HG03575 (cell line): ENCODE data around the gene TMEM131.
"Not testable (repeated sequence)": the region's sequence is repeated elsewhere in the genome, so short reads cannot be mapped to it uniquely, and the experiment has no call there.

ENCODE experiments used
- ATAC-seq: cut with Tn5 transposase; IDR thresholded peaks from one replicate; pipeline ENCODE4 v1.9.1; 2021; ENCODE audit not compliant: unreplicated experiment, insufficient number of reproducible peaks, low FRiP score; ENCODE audit errors: extremely low read depth

Gene TMEM131

DNA sequence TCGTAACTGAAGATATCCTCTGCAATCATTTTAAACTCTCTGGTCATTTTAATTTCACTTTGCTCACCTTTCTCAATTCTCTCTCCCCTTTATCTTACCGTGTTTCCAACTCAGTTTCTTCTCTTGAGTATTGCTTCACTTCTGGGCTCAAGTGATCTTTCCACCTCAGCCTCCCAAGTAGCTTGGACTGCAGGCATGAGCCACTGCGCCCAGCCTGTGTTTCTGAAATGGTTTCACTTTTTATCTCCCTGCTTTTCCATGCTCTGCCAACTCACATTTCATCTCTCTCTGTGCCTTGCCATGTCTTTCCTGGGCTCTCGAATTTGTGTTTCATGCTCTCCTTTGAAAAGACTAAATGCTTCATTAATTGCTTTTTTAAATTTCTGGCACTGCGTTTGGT is 30.5 kb upstream of the TMEM131 start:
- no peak for ATAC-seq

DNA sequence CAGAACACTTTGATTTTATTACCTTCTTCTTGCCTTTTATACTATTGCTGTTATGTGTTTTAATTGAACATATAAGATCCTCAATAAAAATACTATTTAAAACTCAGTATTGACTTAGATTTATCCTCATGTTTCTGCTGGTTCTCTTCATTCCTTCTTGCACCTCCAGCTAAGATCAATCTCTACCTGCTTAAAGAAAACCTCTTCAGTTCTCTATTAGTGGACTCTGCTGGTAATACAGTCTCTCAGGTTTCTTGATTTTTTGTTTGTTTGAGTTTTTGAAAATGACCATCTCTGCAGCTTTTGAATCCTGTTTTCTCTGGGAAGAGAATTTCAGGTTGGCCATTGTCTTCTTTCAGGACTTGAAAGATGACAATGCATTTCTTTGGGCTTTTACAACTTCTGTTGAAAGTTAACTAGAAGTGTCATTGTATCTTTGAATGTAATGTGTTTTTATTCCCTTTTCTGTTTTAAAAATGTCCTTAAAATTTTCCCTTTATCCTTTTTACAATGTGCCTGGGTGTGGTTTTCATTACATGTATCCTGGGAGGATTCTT is 29.8 kb upstream of the TMEM131 start:
- no peak for ATAC-seq

GRCh38 chr2:98022067-98022466 is 26.3 kb upstream of the TMEM131 start:
- ATAC-seq, result not testable (repeated sequence)

DNA sequence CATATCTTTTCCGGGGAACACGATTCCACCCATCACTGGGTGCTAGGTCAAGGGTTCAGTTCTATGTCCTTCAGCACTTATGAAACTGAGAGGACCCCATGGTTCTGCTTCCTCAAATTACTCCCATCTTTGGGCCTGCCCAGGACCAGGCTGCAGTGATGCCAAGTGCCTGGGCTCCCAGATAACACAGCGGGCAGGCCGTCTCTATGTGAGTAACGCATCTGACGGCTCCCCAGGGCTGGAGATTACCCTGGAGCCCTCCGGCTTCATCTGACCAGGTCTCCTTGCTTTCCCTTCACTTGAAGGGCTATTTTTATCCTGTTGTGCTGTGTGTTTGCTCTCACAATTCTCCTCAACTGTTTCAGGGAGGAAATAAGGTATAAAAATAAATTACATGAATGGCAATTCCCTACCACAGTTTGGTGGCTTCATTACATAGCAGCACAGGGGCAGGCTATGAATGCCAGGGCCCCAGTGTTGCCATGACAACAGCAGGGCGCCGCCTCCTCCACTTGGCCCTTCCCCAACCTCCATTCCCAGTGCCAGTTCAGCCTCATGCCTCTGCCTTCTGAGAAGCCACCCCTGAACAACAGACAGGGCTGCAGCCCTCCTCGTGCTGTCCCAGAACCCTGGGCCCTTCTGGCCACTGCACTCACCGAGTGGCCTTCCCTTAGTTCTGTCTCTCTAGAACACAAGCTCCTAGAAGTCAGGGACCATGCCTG is 25.4 kb upstream of the TMEM131 start:
- no peak for ATAC-seq

GRCh38 chr2:98020516-98020915 is 24.8 kb upstream of the TMEM131 start:
- ATAC-seq, result no peak

DNA sequence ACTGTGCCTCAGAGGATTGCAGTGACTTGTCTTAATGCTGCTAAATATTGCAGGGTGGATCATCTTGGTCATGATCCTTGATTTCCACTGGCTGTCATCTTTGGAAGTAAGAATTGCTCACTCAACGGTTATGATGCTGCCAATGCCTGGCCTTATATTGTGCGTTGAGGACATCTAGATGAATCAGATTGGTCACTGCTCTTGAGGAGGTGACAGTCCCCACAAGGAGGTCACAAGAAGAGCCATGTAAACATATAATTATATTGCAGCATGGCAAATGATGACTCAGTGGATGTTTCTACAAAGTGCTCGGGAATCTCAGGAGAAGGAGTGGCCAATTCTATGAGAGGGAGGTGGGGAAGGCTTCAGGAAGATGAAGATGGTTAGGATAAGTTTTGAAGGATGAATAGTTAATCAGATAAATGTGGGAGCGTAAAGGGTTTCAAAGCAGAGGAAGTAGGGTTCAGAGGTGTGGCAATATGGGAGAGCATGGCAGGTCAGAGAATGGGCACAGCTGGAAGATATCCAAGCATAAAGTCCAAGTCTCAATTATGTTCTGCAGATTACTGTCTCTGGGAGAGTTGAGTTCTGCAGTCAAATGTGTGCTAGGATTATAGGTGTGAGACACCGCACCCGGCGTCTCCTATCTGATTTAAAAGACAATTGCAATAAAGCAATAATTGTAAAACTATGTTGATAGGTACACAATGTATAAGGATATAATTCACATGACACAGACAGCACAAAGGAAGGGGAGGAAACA is 21.3 kb upstream of the TMEM131 start:
- no peak for ATAC-seq

DNA sequence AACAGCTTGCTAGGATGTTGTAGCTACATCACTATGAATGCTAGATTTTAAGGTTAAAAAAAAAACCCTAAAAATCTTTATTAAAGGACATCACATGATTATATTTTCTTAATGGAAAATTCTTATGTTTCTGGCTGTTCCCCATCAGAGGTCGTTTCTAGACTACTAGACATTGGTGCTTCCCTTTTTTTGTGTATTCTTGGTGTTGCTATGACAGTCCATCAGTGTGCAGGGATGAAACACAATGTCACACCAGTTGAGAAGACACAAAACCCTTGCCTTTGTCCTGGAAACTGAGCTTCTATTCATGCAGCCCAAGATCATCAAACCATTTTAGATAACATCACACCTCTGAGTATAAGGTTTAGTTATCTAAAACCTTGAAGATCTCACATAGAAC is 19.9 kb upstream of the TMEM131 start:
- no peak for ATAC-seq

GRCh38 chr2:98014379-98014778 is 18.6 kb upstream of the TMEM131 start:
- no peak for ATAC-seq

GRCh38 chr2:98013407-98014042 is 17.8 kb upstream of the TMEM131 start:
- ATAC-seq, result no peak

DNA sequence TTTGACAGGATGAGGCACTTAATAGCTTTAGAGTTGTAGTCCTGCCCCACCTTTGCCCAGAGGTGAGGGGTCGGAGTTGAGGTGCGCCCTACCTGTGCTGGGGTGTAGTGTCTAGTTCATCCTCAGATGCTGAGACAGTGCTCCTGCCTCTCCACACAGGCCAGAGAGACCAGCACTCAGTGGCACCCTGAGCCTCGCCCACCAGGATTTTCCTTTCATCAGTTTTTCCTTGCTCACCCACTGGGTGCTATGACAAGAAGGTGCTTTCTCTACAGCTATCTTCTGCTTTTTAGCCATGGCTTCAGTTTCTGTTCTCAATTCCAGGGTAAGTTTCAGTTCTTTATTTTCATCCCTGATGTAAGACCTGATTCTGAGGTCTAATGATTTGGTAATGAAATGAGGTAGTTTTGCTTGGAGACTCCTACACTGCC is 16.8 kb upstream of the TMEM131 start:
- ATAC-seq, result peak; percentile 82

- ATAC-seq, result no peak
Measured at GRCh38 chr2:98009887-98010760, 14.4 kb upstream of the TMEM131 start.

DNA sequence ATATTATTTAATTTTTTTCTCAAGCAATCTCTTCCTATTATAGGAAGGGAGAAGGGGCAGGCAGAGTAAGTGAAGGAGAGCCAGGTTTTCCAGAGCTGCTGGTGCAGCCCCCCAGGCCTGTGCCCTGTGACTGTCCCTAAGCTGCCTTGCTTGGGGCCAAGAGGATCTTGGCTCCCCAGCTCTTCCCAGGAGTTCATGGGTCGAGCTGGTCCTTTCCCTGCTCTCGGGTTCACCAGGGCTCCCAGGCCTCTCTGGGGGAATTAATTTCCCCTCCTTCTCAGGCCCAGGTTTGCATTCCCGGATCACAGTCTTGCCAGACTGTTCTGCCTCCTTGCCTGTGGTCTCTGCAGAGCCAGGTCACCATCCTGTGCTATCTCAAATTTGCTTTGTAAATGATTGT is 12.7 kb upstream of the TMEM131 start:
- ATAC-seq, result no peak

DNA sequence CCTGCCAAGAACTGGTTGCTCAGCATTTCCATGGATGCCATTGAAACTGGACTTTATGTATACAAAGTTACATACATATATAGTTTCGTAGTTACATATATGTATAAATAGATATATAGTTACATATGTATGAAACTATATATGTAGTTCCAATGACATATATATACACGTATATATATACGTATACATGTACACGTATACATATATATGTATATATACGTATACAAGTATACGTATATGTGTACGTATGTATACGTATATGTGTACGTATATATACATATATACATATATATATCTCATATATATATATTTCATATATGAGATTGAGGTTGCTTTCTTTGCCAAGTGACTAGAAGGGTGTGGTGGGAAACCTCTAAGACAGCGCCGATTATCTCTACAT is 10.6 kb upstream of the TMEM131 start:
- no peak for ATAC-seq

GRCh38 chr2:98004613-98005012 is 8.9 kb upstream of the TMEM131 start:
- no peak for ATAC-seq

DNA sequence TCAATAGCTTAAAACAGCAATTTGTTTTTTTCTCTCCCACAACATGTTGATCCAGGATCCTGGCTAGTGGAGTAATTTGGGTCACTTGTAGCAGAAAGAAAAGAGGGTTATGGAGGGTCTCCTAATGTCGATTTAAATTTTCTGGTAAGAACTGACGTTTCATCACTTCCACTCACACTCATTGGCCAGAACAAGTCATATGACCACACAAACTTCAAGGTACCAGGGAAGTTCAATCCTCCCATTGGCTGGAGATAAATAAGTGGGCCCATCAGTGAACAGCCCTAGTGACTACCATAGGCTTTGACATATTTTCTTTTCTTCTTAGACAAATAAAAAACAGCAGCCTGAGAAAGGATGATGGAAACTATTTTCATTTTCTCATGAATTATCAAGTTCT is 8.3 kb upstream of the TMEM131 start:
- ATAC-seq, result no peak

- ATAC-seq, result no peak
Measured at GRCh38 chr2:97999536-97999935, 3.8 kb upstream of the TMEM131 start.

DNA sequence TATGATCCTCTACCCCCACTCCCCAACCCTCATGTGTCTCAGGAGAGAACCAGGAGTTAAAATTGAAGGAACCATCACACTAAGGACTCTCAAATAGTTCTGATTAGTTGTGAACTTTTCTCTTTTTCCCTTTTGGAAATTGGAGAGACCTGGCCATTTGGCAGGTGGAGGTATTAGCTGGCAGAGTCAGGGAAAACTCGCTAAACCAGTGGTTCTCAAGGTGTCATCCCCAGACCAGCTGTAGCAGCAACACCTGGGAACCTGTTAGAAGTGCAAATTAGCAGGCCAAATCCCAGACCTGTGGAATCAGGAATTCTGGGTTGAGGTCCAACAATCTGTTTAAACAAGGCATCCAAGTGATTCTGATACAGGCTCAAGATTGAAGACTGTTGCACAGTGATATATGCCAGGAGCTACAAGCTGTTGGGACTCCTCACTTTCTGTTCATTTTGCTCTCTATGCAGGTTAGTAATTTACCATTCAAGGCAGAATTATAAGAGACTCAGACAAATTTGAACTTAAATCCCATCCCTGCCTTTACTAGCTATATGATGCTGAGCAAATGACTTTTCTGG is 2.8 kb upstream of the TMEM131 start:
- ATAC-seq, result no peak

DNA sequence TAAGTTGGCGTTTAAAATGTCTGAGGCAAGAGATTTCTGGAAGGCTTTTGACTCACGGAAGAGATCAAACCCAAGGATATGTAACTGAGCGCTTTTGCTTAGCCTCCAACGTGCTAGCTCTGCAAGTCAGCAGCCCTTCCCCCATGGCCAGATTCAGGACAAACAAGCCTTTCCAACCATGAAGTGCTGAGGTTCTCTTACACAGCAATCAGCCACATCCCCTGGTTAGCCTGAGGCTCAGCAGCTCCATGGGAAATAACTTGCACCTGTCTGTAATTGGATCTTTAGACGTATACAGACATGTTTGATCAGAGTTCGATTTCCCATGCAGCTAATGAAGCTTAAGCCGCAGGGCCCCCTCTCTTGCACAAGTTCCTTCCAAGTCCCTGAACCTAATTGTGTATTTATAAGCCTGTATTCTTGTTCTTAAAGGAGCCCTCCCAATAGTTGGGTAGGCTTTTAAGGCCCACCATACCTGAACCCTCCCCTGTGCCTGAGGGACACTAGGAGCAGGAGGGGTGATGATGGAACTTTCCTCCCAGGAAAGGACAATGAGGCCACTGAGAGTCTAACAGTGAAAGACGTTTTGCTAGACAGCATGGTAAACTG is 2.1 kb upstream of the TMEM131 start:
- no peak for ATAC-seq
